Activated CD4-positive, alpha-beta T cell treated with anti-CD3 and anti-CD28 coated beads, Interleukin-2, amount 10 ng/mL, durations not matched to agents 24 days and 14 days (primary cell): ENCODE data around the gene FZR1. TPM values are rescaled to one million over a fixed set of nuclear protein-coding genes. Genes with fewer than 3 reads are reported as not detected.

Source experiments
- DNase-seq: peaks from one replicate; pipeline ENCODE4 v3.0.0; 2022
- H3K27ac Mint-ChIP-seq: one replicate; pipeline ENCODE4 v1.8.0; 2022; ENCODE audit warnings: mild to moderate bottlenecking, mixed read lengths
- H3K27me3 Mint-ChIP-seq: one replicate; pipeline ENCODE4 v1.8.0; 2022; ENCODE audit warnings: mixed read lengths
- H3K36me3 Mint-ChIP-seq: one replicate; pipeline ENCODE4 v1.8.0; 2022; ENCODE audit warnings: low read depth, mild to moderate bottlenecking, mixed read lengths
- H3K4me1 Mint-ChIP-seq: one replicate; pipeline ENCODE4 v1.8.0; 2021; ENCODE audit warnings: mixed read lengths
- H3K4me3 Mint-ChIP-seq: one replicate; pipeline ENCODE4 v1.8.0; 2022; ENCODE audit warnings: mild to moderate bottlenecking, moderate library complexity, mixed read lengths
- H3K9me3 Mint-ChIP-seq: one replicate; pipeline ENCODE4 v1.8.0; 2021; ENCODE audit warnings: mixed read lengths
- intact Hi-C: fragments of 100-400 bp; cut with micrococcal nuclease; formaldehyde crosslinking; loops from one replicate; pipeline ENCODE4 v1.15.1; 2023
- total RNA-seq: library from RNA; stranded (reverse); gene quantifications from 2 replicates; pipeline ENCODE4 v1.2.3, GENCODE V29; 2022

Gene FZR1
- total RNA-seq, 1 donor from 2014 or later: 37.3 TPM

DNA sequence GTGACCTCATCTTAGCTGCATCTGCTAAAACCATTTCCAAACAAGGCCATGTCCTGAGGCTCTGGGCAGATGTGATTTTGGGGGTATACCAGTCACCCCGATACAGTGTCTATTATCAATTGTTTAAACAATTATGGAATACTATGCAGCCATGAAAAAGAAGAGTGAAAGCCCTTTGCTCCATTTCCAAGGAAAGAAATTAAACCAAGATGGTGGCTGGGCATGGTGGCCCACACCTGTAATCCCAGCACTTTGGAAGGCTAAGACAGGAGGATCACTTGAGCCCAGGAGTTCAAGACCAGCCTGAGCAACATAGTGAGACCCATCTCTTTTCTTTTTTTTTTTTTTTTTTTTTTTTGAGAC, 33.6 kb downstream of the FZR1 start:
- Mint-ChIP-seq H3K4me1 (peaks cover 2% of the 10 kb centered on the region), H3K9me3 (no peaks in the 10 kb centered on the region), H3K4me3 (no peak overlapping the region), H3K36me3 (peaks cover 24% of the 10 kb centered on the region), H3K27me3 (no peaks in the 10 kb centered on the region), H3K27ac (no peak overlapping the region)
- no peak for DNase-seq
- intact Hi-C loops: no loop called here

DNA sequence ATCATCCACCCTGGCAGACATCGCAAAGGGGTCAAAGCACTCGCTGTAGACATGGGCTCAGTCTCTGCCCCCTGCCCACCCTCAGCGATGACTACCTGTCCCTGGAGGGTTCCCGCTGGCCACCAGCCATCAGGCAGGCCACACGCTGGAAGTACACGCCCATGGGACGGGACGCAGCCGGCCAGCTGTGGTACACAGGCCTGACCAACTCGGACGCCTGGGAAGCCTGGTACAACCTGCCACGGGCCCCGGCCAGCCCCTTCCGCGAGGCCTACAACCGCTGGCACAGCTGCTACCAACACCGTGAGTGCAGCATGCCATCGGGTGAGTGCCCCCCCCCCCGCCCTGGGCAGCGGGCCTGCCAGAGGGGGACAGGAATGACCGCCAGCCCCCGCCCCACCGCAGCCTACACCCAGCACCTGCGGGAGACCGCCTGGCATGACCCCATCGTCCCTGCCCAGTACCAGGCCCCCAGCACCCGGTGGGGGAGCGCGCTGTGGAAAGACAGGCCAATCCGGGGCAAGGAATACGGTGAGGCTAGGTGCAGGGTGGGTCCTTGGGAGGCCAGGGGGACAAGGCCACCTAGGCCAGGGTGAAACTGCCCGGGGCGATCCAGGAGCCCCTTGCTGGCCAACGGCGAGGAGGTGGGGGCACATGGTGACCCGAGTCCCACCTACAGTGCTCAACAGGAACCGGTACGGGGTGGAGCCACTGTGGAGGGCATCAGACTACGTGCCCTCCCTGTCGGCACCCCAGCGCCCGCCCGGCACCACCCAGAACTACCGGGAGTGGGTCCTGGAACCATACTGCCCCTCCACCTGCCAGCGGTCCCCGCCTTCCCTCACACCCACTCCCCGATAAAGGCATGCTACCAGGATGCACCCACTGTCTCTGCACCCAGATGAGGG, 37.3 kb downstream of the FZR1 start:
- Mint-ChIP-seq H3K9me3 (no peaks in the 10 kb centered on the region), H3K4me3 (no peak overlapping the region), H3K27ac (no peak overlapping the region), H3K27me3 (no peaks in the 10 kb centered on the region), H3K36me3 (peaks cover 24% of the 10 kb centered on the region), H3K4me1 (peaks cover 8% of the 10 kb centered on the region)
- intact Hi-C loops: no loop called here
- no peak for DNase-seq

DNA sequence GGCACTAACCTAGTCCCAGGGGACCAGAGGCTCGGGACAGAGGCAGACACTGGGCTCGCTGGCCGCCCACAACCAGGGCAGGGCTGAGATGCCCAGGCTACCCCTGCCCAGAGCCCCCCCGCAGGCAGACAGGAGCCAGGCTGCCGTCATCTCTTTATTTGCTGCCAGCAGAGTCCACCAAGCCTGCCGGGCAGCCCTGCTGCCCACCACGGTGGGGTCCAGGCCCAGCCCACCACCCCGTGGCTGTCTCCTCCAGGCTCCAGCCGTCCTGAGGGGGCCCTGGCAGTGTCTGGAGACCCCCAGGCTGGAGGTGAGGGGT, 37.9 kb downstream of the FZR1 start:
- H3K9me3 Mint-ChIP-seq: no peaks in the 10 kb centered on the region
- intact Hi-C loops: no loop called here
- H3K4me3 Mint-ChIP-seq: no peak overlapping the region
- H3K4me1 Mint-ChIP-seq: peaks cover 8% of the 10 kb centered on the region
- DNase-seq: no peak
- H3K36me3 Mint-ChIP-seq: peaks cover 26% of the 10 kb centered on the region
- no peaks in the 10 kb centered on the region for H3K27me3 Mint-ChIP-seq
- H3K27ac Mint-ChIP-seq: no peak overlapping the region

GRCh38 chr19:3544742-3545668, 38.9 kb downstream of the FZR1 start:
- H3K4me3 Mint-ChIP-seq: no peak overlapping the region
- peak; percentile 95 for DNase-seq
- H3K36me3 Mint-ChIP-seq: peaks cover 21% of the 10 kb centered on the region
- intact Hi-C loops: loop anchor here (1.0 to 5.0 kb wide), 2 partner anchors 73 to 162 kb away; partner anchors contain the start of gene TJP3
- H3K4me1 Mint-ChIP-seq: peaks cover 8% of the 10 kb centered on the region
- no peaks in the 10 kb centered on the region for H3K9me3 Mint-ChIP-seq
- no peak overlapping the region for H3K27ac Mint-ChIP-seq
- H3K27me3 Mint-ChIP-seq: no peaks in the 10 kb centered on the region

DNA sequence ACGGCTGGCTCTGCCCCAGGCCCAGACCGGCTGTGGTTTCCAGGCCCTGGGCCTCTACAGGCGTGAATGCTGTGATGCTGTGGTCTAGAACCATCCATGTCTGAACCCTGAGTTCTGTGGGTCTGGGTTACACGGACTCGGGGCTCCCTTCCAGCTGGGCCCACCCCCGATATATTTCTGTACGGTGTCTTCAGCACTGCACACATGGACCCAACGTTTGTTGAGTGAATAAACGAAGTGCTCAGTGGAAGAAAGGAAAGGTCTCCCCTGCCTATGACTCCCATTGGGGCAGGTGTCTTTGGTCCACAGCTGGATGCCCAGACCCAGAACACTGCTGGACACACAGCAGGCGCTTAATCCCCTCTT, 39.5 kb downstream of the FZR1 start:
- H3K4me1 Mint-ChIP-seq: peaks cover 8% of the 10 kb centered on the region
- H3K9me3 Mint-ChIP-seq: no peaks in the 10 kb centered on the region
- peaks cover 22% of the 10 kb centered on the region for H3K36me3 Mint-ChIP-seq
- H3K27ac Mint-ChIP-seq: no peak overlapping the region
- no peak overlapping the region for H3K4me3 Mint-ChIP-seq
- intact Hi-C loops: loop anchor here (1.0 to 5.0 kb wide), 2 partner anchors 73 to 162 kb away; partner anchors contain the start of gene TJP3
- no peaks in the 10 kb centered on the region for H3K27me3 Mint-ChIP-seq
- DNase-seq: no peak

- Mint-ChIP-seq H3K36me3 (peaks cover 25% of the 10 kb centered on the region), H3K27me3 (no peaks in the 10 kb centered on the region), H3K4me3 (no peak overlapping the region), H3K9me3 (no peaks in the 10 kb centered on the region), H3K4me1 (peaks cover 8% of the 10 kb centered on the region), H3K27ac (no peak overlapping the region)
- DNase-seq: no peak
- intact Hi-C loops: loop anchor here (5.0 kb wide), 1 partner anchor 161 kb away; the partner anchor contains the start of gene TJP3
Observed at GRCh38 chr19:3546119-3546518, 40.0 kb downstream of the FZR1 start.

DNA sequence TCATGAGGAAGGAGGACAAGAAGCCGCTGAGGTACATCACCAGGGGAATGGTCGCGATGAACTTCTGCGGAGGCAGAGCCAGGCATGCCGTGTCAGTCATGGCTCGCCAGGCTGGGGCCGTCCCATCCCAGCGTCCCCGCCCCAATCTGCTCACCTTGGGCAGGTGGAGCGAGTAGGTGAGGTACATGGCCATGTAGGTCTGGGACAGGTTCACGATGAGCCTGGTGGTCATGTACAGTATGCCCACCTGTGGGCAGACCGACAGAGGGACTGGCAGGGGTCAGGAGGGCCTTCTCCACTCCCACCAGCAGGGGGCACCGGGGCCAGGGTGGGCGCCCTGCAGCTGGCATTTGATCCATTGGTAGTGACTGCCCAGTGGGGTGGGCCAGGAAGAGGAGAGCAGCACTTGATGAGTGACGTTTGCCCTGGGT, 41.2 kb downstream of the FZR1 start:
- DNase-seq: peak; percentile 78
- peaks cover 12% of the 10 kb centered on the region for H3K4me1 Mint-ChIP-seq
- H3K9me3 Mint-ChIP-seq: no peaks in the 10 kb centered on the region
- H3K4me3 Mint-ChIP-seq: no peak overlapping the region
- peaks cover 29% of the 10 kb centered on the region for H3K36me3 Mint-ChIP-seq
- H3K27ac Mint-ChIP-seq: no peak overlapping the region
- no peaks in the 10 kb centered on the region for H3K27me3 Mint-ChIP-seq
- intact Hi-C loops: loop anchor here (5.0 kb wide), 1 partner anchor 160 kb away; the partner anchor contains the start of gene TJP3

DNA sequence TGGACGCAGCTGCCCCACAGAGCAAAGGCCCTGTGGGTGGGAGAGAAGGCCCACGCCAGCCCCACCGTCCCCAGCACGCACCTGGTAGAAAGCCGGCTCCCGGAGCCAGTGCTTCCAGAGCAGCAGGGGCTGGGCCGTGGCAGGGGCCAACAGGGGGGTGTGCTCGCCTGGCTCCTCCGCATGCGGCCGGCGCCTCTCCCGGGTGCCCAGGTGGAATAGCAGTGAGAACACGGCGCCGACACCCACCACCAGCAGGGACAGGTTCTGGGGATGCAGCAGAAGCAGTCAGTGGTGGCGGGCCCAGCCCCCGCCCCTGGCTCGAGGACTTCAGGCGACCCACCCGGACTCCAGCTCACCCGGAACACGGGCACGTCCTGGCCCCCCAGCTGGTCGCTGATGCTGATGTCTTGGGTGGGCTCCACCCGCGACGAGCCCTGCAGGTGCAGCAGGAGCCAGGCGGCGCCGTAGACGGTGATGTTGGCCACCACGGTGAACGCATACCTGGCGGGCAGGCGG, 41.7 kb downstream of the FZR1 start:
- Mint-ChIP-seq H3K27ac (no peak overlapping the region), H3K36me3 (peaks cover 29% of the 10 kb centered on the region), H3K27me3 (no peaks in the 10 kb centered on the region), H3K9me3 (no peaks in the 10 kb centered on the region), H3K4me1 (peaks cover 17% of the 10 kb centered on the region), H3K4me3 (no peak overlapping the region)
- intact Hi-C loops: loop anchor here (5.0 kb wide), 1 partner anchor 159 kb away; the partner anchor contains the start of gene TJP3
- DNase-seq: no peak

DNA sequence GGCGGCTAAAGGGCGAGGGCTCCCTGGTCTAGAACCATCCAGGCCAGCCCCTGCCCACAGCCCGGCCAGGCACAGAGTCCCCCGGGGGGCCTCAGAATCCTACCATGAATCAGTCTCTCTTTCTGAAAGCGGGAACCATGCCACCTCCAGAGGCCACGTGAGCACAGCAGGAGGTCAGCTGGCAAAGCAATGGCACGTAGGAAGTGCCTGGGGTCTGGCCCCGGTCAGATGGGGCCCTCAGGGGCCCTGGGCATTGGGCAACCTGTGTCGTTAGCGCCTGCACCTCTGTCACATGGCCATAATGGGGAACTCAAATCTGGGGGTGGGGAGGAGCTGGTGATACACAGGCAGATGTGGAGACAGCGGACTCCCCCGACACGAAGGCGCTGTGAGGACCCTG, 42.5 kb downstream of the FZR1 start:
- intact Hi-C loops: loop anchor here (5.0 kb wide), 1 partner anchor 159 kb away; the partner anchor contains the start of gene TJP3
- Mint-ChIP-seq H3K4me1 (peaks cover 20% of the 10 kb centered on the region), H3K27me3 (no peaks in the 10 kb centered on the region), H3K27ac (no peak overlapping the region), H3K9me3 (no peaks in the 10 kb centered on the region), H3K4me3 (no peak overlapping the region), H3K36me3 (peaks cover 29% of the 10 kb centered on the region)
- no peak for DNase-seq

DNA sequence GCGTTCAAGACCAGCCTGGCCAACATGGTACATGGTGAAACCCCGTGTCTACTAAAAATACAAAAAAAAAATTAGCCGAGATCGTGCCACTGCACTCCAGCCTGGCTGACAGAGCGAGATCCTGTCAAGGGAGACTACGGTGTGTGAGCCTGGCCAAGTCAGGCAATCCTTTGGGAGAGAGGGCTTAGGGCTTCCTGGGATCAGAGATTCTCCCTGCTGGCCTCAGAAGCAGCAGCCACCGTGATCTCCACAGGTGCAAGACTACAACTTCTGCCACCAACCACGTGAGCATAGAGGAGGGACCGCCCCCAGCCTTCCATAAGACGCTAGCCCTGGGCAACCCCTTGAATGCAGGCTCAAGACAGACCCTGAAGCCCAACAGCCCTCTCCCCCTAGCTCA, 43.7 kb downstream of the FZR1 start:
- Mint-ChIP-seq H3K9me3 (no peaks in the 10 kb centered on the region), H3K27ac (peak overlapping the region; percentile 53), H3K27me3 (no peaks in the 10 kb centered on the region), H3K36me3 (peaks cover 33% of the 10 kb centered on the region), H3K4me3 (no peak overlapping the region), H3K4me1 (peaks cover 26% of the 10 kb centered on the region)
- no peak for DNase-seq
- intact Hi-C loops: loop anchor here (5.0 kb wide), 1 partner anchor 157 kb away; the partner anchor contains the start of gene TJP3

DNA sequence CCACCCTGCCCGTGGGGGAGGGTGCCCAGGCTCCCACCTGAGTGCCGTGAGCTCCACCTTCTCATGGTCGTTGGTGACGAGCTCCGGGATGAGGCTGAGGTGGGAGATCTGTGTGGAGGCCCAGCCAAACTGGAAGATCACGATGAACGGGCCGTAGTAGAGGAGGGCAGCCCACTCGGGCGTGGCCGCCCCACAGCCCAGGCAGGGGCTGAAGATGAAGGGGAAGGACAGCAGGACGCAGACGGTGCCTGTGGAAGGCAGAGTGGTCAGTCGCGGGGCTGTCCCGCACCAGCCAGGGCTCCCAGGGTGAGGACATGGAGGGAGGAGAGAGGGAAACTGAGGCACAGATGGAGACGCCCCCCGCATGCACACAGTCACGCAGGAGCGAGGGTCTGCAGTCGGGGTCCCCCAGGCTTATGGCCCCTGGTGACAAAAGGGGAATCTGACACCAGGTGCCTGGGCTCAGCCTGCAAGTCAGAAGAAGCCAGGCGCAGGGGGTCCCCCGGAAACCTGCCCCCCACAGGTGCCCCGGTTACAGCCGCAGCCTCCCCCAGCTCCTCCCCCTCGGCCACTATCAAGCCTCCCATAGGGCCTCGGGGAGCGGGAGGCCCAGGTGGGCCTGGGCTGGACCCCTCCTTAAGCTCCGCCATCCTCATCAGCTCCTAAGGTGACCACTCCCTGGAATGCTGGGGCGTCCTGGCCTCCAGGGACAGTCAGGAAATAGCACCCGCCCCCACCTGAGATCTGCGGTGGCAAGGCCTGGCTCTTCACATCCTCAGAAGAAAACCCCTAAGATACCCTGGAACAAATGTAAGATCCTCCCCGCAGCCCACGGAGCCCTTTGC, 45.1 kb downstream of the FZR1 start:
- Mint-ChIP-seq H3K9me3 (no peaks in the 10 kb centered on the region), H3K4me3 (peak overlapping the region; percentile 21), H3K36me3 (peaks cover 29% of the 10 kb centered on the region), H3K27ac (no peak overlapping the region), H3K27me3 (no peaks in the 10 kb centered on the region), H3K4me1 (peaks cover 30% of the 10 kb centered on the region)
- DNase-seq: no peak
- intact Hi-C loops: no loop called here

DNA sequence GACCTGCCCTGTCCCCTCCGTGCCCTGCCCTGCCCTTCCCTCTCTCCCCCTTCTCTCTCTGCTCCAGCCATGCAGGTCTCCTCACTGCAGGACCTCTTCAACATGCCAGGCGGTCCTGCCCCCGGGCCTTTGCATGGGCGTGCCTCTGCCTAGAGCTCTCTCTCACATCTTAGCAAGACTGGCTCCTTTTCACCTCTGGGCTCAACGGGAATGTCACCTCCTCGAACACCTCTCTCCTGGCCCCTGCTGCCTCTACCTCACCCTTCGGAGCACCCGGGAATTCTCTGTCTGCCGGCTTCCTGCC, 45.6 kb downstream of the FZR1 start:
- peak overlapping the region; percentile 21 for H3K4me3 Mint-ChIP-seq
- H3K36me3 Mint-ChIP-seq: peaks cover 35% of the 10 kb centered on the region
- H3K4me1 Mint-ChIP-seq: peaks cover 35% of the 10 kb centered on the region
- H3K27ac Mint-ChIP-seq: no peak overlapping the region
- intact Hi-C loops: no loop called here
- no peaks in the 10 kb centered on the region for H3K27me3 Mint-ChIP-seq
- no peak for DNase-seq
- H3K9me3 Mint-ChIP-seq: no peaks in the 10 kb centered on the region
